LNCaP clone FGC (cell line): ENCODE results near the gene VAC14.

Experiments
- DNase-seq: peaks from one replicate; pipeline ENCODE4 v3.0.0-alpha.2; 2011; ENCODE audit warnings: low read depth
- H3K4me3 ChIP-seq: 2 replicates; pipeline ENCODE4 v1.5.1; 2011; ENCODE audit warnings: mild to moderate bottlenecking, low read depth, low read length, control low read depth
- CTCF ChIP-seq: IDR thresholded peaks from 2 replicates; pipeline ENCODE4 v1.5.1; 2012; ENCODE audit warnings: mild to moderate bottlenecking; ENCODE audit not compliant: control insufficient read depth, insufficient read depth; ENCODE audit errors: extremely low read depth

VAC14 gene

GRCh38 chr16:70704586-70704985 is 96.4 kb downstream of the VAC14 start:
- H3K4me3 ChIP-seq, result no peak overlapping the region
- TF ChIP-seq CTCF, result no peak
- DNase-seq, result no peak

GRCh38 chr16:70703835-70704381 is 97.0 kb downstream of the VAC14 start:
- TF ChIP-seq CTCF, result no peak
- H3K4me3 ChIP-seq, result no peak overlapping the region
- no peak for DNase-seq

GRCh38 chr16:70703041-70703834 is 97.7 kb downstream of the VAC14 start:
- no peak for TF ChIP-seq CTCF
- H3K4me3 ChIP-seq, result no peak overlapping the region
- DNase-seq, result no peak

GRCh38 chr16:70702624-70703023 is 98.3 kb downstream of the VAC14 start:
- TF ChIP-seq CTCF, result no peak
- no peak for DNase-seq
- H3K4me3 ChIP-seq, result no peak overlapping the region

GRCh38 chr16:70701998-70702397 is 99.0 kb downstream of the VAC14 start:
- DNase-seq, result no peak
- TF ChIP-seq CTCF, result no peak
- H3K4me3 ChIP-seq, result no peak overlapping the region

GRCh38 chr16:70701596-70701995 is 99.4 kb downstream of the VAC14 start:
- no peak for TF ChIP-seq CTCF
- H3K4me3 ChIP-seq, result no peak overlapping the region
- no peak for DNase-seq

GRCh38 chr16:70701036-70701435 is 99.9 kb downstream of the VAC14 start:
- no peak overlapping the region for H3K4me3 ChIP-seq
- TF ChIP-seq CTCF, result no peak
- DNase-seq, result no peak
